K562 (cell line): Measurements from ENCODE around the gene NAA80. TPM values are rescaled to one million over a fixed set of nuclear protein-coding genes. Genes with fewer than 3 reads are reported as not detected.

Experiments used
- CREB3 ChIP-seq: fragments of 450-650 bp; conservative IDR thresholded peaks from 2 replicates; pipeline ENCODE4 v1.6.1; 2016; ENCODE audit warnings: missing genetic modification characterization, low read depth, mild to moderate bottlenecking, missing compliant biosample characterization, moderate library complexity
- GTF2B ChIP-seq: IDR thresholded peaks from 2 replicates; pipeline ENCODE4 v1.6.1; 2011; ENCODE audit not compliant: insufficient read length; ENCODE audit errors: extremely low read depth
- KAT2B ChIP-seq: IDR thresholded peaks from one replicate; pipeline ENCODE4 v1.6.1; 2012; ENCODE audit warnings: low read depth, mild to moderate bottlenecking, control low read depth, inconsistent platforms, low read length, moderate library complexity
- MEF2A ChIP-seq: IDR thresholded peaks from 2 replicates; pipeline ENCODE4 v1.6.1; 2011; ENCODE audit warnings: low read depth, mild to moderate bottlenecking, low read length, moderate library complexity; ENCODE audit not compliant: control insufficient read depth
- MTA1 ChIP-seq: fragments of 450-650 bp; IDR thresholded peaks from 2 replicates; pipeline ENCODE4 v1.6.1; 2017; ENCODE audit warnings: borderline replicate concordance
- RBM34 ChIP-seq: fragments of 200-400 bp; formaldehyde crosslinking; IDR thresholded peaks from 2 replicates; pipeline ENCODE4 v1.6.1; 2018; ENCODE audit warnings: low read length, borderline replicate concordance; ENCODE audit not compliant: insufficient read depth
- RFX1 ChIP-seq: fragments of 450-650 bp; IDR thresholded peaks from 2 replicates; pipeline ENCODE4 v1.6.1; 2016; ENCODE audit warnings: mild to moderate bottlenecking, moderate library complexity
- ZBTB40 ChIP-seq, 2 experiments: fragments of 450-650 bp in 1 of 2; sonication (generic) in 1 of 2; formaldehyde crosslinking in 1 of 2; IDR thresholded peaks; 2 replicates each; pipeline versions ENCODE4 v1.7.1 to v1.9.0; 2016 to 2022; ENCODE audit warnings: inconsistent platforms in 1 of 2, mild to moderate bottlenecking in 1 of 2, missing genetic modification reagents in 1 of 2
- ZNF449 ChIP-seq: fragments of 250-450 bp; sonication (Bioruptor Pico); IDR thresholded peaks from 2 replicates; pipeline ENCODE4 v1.8.0; 2022; ENCODE audit warnings: moderate library complexity, mild to moderate bottlenecking, inconsistent platforms
- ZNF668 ChIP-seq: fragments of 250-450 bp; sonication (Bioruptor Pico); IDR thresholded peaks from 2 replicates; pipeline ENCODE4 v1.8.0; 2022; ENCODE audit warnings: mild to moderate bottlenecking, inconsistent platforms
- polyA plus RNA-seq, 8 experiments: library from polyadenylated mRNA; depleted of rRNA in 4 of 8; stranded (reverse) in 5 of 8; unstranded in 3 of 8; fragments of >200 nt; fragmentation: Nextera tagmentation in 2 of 8; fragmentation: Illumina TruSeq in 1 of 8; extraction: Ambion mirVana in 2 of 8; extraction: Trizol in 1 of 8; gene quantifications; 2 replicates each; pipeline versions ENCODE4 v1.2.1 to v1.2.3, GENCODE V29; 2011 to 2014; ENCODE audit warnings: inconsistent platforms in 1 of 8, missing spikeins in 1 of 8
- total RNA-seq, 7 experiments: library from RNA; depleted of rRNA in 6 of 7; stranded (reverse); fragments of >200 nt in 6 of 7; fragmentation: Illumina TruSeq in 2 of 7; extraction: Trizol in 2 of 7; gene quantifications; 2 replicates each; pipeline versions ENCODE4 v1.2.1 to v1.2.3, GENCODE V29; 2011 to 2021; ENCODE audit warnings: low replicate concordance in 1 of 7

NAA80 gene
- total and polyA plus RNA-seq, 9 of the 15 experiments (the other 6 are each of a cell fraction or from before 2014, with no cell fraction given): 0.82 to 24.0 (median 8.6) TPM

GRCh38 chr3:50299638-50299928 is 378 bp upstream of the NAA80 start (continued):
- TF ChIP-seq GTF2B (no peak), ZBTB40 (IDR thresholded peaks at IDR 0.05) (no peak), ZBTB40 (CRISPR knock-in tag; IDR thresholded peaks at IDR 0.05) (no peak), ZNF449 (CRISPR knock-in tag) (no peak), KAT2B (no peak), CREB3 (no peak), MTA1 (no peak), MEF2A (no peak), RBM34 (no peak), ZNF668 (no peak), RFX1 (no peak)
